D721Med (cell line): Measurements from ENCODE around the gene YBX2.
"Not testable (repeated sequence)": the region's sequence is repeated elsewhere in the genome, so short reads cannot be mapped to it uniquely, and the experiment has no call there.

ENCODE experiments used
- DNase-seq: peaks from one replicate; pipeline ENCODE4 v3.0.0; 2011; ENCODE audit warnings: low spot score; ENCODE audit not compliant: insufficient read length
- FAIRE-seq: peaks from 2 replicates; lab custom pipeline; 2011; peaks lifted over from hg19 to GRCh38; lab: Jason Lieb, UNC
- TF ChIP-seq, protein P1 (sequence below): IDR thresholded peaks from 2 replicates; pipeline ENCODE4 v1.5.1; 2012; ENCODE audit warnings: mild to moderate bottlenecking, control low read depth; ENCODE audit not compliant: insufficient read depth; ENCODE audit errors: missing control alignments

The YBX2 gene

GRCh38 chr17:7251661-7252175 is 42.7 kb downstream of the YBX2 start, which contains the start of gene CTDNEP1:
CTDNEP1 (minus strand) TSS chr17:7251734; CDS start chr17:7251296, 438 bp downstream.
- FAIRE-seq (peak; percentile 21), DNase-seq (peak; percentile 81)
- TF ChIP-seq, protein P1, sequence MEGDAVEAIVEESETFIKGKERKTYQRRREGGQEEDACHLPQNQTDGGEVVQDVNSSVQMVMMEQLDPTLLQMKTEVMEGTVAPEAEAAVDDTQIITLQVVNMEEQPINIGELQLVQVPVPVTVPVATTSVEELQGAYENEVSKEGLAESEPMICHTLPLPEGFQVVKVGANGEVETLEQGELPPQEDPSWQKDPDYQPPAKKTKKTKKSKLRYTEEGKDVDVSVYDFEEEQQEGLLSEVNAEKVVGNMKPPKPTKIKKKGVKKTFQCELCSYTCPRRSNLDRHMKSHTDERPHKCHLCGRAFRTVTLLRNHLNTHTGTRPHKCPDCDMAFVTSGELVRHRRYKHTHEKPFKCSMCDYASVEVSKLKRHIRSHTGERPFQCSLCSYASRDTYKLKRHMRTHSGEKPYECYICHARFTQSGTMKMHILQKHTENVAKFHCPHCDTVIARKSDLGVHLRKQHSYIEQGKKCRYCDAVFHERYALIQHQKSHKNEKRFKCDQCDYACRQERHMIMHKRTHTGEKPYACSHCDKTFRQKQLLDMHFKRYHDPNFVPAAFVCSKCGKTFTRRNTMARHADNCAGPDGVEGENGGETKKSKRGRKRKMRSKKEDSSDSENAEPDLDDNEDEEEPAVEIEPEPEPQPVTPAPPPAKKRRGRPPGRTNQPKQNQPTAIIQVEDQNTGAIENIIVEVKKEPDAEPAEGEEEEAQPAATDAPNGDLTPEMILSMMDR, result no peak

DNA sequence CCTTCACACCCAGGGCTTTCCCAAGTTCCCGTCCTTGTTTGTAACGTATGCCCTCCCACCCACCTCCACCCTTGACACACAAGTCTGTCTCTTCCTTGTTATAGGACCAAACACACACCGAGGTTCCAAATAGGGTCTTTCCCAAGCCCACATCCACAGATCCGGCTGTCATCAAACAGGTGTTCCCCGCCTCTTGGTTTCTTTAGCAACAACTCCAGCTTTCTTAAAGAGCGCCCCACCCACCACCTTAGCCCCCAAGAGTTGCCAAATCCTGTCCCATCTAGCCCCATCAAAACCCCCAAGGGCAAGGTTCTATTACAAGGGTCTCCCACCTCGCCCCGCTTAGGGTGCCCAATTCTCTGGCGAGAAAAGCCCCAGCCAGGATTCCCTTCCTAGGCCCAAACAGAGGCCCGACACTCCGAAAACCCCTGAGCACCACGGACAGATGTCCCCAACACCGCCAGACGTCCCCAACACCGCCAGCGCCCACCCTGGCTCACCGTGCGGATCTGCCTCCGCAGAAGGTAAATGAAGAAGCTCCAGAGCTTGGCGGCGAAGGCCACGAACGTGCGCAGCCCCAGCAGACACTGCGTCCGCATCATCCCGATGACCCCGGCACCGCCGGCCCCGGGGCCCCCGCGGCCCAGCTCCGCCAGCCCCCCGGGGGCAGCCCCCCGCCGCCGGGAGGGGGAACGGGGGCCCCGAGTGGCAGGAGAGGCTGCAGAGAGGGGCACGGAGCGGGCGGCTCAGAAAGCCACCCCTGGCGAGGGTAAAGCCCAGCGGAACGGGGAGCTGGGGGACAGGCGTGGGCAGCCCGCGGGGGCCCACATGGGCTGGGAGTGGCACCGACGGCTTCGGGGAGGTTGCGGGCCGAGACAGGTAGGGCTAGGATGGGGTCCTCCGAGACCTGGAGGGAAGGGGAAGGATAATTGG is 43.5 kb downstream of the YBX2 start:
- FAIRE-seq (no peak), DNase-seq (no peak)
- TF ChIP-seq, protein P1, result no peak

DNA sequence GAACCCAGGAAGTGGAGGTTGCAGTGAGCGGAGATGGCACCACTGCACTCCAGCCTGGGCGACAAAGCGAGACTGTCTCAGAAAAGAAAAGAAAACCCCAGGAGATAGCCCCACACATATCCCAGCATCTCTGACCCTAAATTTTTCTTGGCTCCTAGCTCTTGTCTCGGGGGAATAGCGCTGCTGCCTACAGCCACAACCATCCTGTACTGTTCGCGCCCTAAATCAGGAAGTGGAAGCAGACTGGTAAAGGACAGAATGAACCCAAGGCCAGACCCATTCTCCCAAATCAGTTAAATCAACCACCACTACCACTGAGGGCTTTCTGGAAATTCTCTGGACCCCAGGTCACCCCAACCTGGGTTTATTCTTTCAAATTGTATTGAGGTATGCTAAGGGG is 44.6 kb downstream of the YBX2 start:
- no peak for FAIRE-seq

GRCh38 chr17:7249214-7249613 is 45.2 kb downstream of the YBX2 start:
- TF ChIP-seq, protein P1, result no peak
- FAIRE-seq, result no peak
- no peak for DNase-seq

More for the DNA sequence above, 44.6 kb downstream of the YBX2 start:
- no peak for DNase-seq
- TF ChIP-seq, protein P1, result no peak

GRCh38 chr17:7248796-7249195 is 45.6 kb downstream of the YBX2 start:
- TF ChIP-seq, protein P1, result no peak
- FAIRE-seq, result no peak
- no peak for DNase-seq

- FAIRE-seq (no peak), DNase-seq (no peak)
- TF ChIP-seq, protein P1, result no peak
Measured at GRCh38 chr17:7246779-7247178, 47.7 kb downstream of the YBX2 start.

- FAIRE-seq, result not testable (repeated sequence)
Measured at GRCh38 chr17:7243838-7244237, 50.6 kb downstream of the YBX2 start.

More at GRCh38 chr17:7243838-7244237, 50.6 kb downstream of the YBX2 start:
- DNase-seq, result not testable (repeated sequence)
